Measurements from ENCODE around the gene TPST1. TPM values are rescaled to one million over a fixed set of nuclear protein-coding genes. Genes with fewer than 3 reads are reported as not detected.

TPST1 gene
- total RNA-seq, 1 experiment from 2014 or later: 29.0 TPM

- no peaks in the 10 kb centered on the region for H3K27me3 ChIP-seq (ENCODE audit: control insufficient read depth, insufficient read depth, low read length)
- DNase-seq (ENCODE audit: low read depth, low spot score) (no peak), ATAC-seq (no peak)
- ChIA-PET POLR2A (no interaction called here), CTCF (no interaction called here)
- in situ Hi-C loops (cut with HindIII; ENCODE audit: low pct_unique_long_range_greater_than_20kb, low sequenced_read_pairs): no loop called here
- intact Hi-C loops (cut with micrococcal nuclease; ENCODE audit: unreplicated experiment): no loop called here
- H3K27ac ChIP-seq (ENCODE audit: low read length): no peak overlapping the region
- no peak overlapping the region for H3K4me3 ChIP-seq (ENCODE audit: low read depth in 2 of 2, low read length in 2 of 2)
- no peaks in the 10 kb centered on the region for H3K4me1 ChIP-seq (ENCODE audit: control insufficient read depth, insufficient read depth, low read length)
- TF ChIP-seq REST (IDR thresholded peaks at IDR 0.05; ENCODE audit: insufficient read depth in 1 of 2, low read depth in 2 of 2, low read length in 1 of 2): no peak
- no peak for TF ChIP-seq POLR2AphosphoS5 (IDR thresholded peaks at IDR 0.05; ENCODE audit: low read depth, low read length)
- TF ChIP-seq SIN3A (IDR thresholded peaks at IDR 0.05; ENCODE audit: borderline replicate concordance, insufficient read depth, low read depth, low read length): no peak
- TF ChIP-seq TCF7L2 (IDR thresholded peaks at IDR 0.05; ENCODE audit: low read depth, low read length): no peak
- TF ChIP-seq CTCF (IDR thresholded peaks at IDR 0.05): no peak
- no peaks in the 10 kb centered on the region for H3K9me3 ChIP-seq (ENCODE audit: control insufficient read depth, insufficient read depth, low read depth, low read length)
- no TSS peak for BruUV-seq (replicated peaks)
- no peaks in the 10 kb centered on the region for H3K36me3 ChIP-seq (ENCODE audit: control insufficient read depth, insufficient read depth, low read length)
Measured at GRCh38 chr7:66333443-66333842, 128.3 kb downstream of the TPST1 start.

GRCh38 chr7:66335318-66335717 is 130.2 kb downstream of the TPST1 start:
- intact Hi-C loops (cut with micrococcal nuclease; ENCODE audit: unreplicated experiment): no loop called here
- POLR2A ChIA-PET: no interaction called here
- no peaks in the 10 kb centered on the region for H3K27me3 ChIP-seq (ENCODE audit: control insufficient read depth, insufficient read depth, low read length)
- H3K9me3 ChIP-seq (ENCODE audit: control insufficient read depth, insufficient read depth, low read depth, low read length): no peaks in the 10 kb centered on the region
- no TSS peak for BruUV-seq (replicated peaks)
- no peak for DNase-seq (ENCODE audit: low read depth, low spot score)
- H3K27ac ChIP-seq (ENCODE audit: low read length): no peak overlapping the region
- no peaks in the 10 kb centered on the region for H3K36me3 ChIP-seq (ENCODE audit: control insufficient read depth, insufficient read depth, low read length)
- no peak overlapping the region for H3K4me3 ChIP-seq (ENCODE audit: low read depth in 2 of 2, low read length in 2 of 2)
- TF ChIP-seq TCF7L2 (IDR thresholded peaks at IDR 0.05; ENCODE audit: low read depth, low read length): no peak
- TF ChIP-seq POLR2AphosphoS5 (IDR thresholded peaks at IDR 0.05; ENCODE audit: low read depth, low read length): no peak
- no peak for TF ChIP-seq REST (IDR thresholded peaks at IDR 0.05; ENCODE audit: insufficient read depth in 1 of 2, low read depth in 2 of 2, low read length in 1 of 2)
- no peak for TF ChIP-seq SIN3A (IDR thresholded peaks at IDR 0.05; ENCODE audit: borderline replicate concordance, insufficient read depth, low read depth, low read length)
- TF ChIP-seq CTCF (IDR thresholded peaks at IDR 0.05): no peak
- no peak for ATAC-seq
- CTCF ChIA-PET: interaction anchor here (0.7 kb wide), 1 partner anchor 19 kb away, joined by 3 read pairs; no protein-coding TSS in a partner anchor
- H3K4me1 ChIP-seq (ENCODE audit: control insufficient read depth, insufficient read depth, low read length): no peaks in the 10 kb centered on the region
- in situ Hi-C loops (cut with HindIII; ENCODE audit: low pct_unique_long_range_greater_than_20kb, low sequenced_read_pairs): no loop called here
